A673 (cell line): ENCODE results near the gene CNTN2. TPM values are rescaled to one million over a fixed set of nuclear protein-coding genes. Genes with fewer than 3 reads are reported as not detected.

Experiments used
- BruUV-seq: library from RNA; stranded (reverse); fragments of 400-500 nt; replicated peaks from 2 replicates; lab custom pipeline; 2021; lab: Mats Ljungman, UMichigan
- CTCF ChIA-PET: fragments of 300-600 bp; sonication (Branson Sonifier 250); formaldehyde crosslinking; loops from one replicate; lab custom pipeline; 2022; ENCODE audit warnings: antibody characterized with exemption; lab: Charles Lee
- POLR2A ChIA-PET: fragments of 300-600 bp; sonication (Branson Sonifier 250); formaldehyde crosslinking; loops from one replicate; lab custom pipeline; 2022; ENCODE audit warnings: antibody characterized with exemption; ENCODE audit not compliant: low non-redundant PET; lab: Charles Lee
- DNase-seq: peaks from one replicate; pipeline ENCODE4 v3.0.0-alpha.2; 2015; ENCODE audit warnings: low spot score
- H3K27ac ChIP-seq: fragments of 200-600 bp; sonication (generic); 2 replicates; pipeline ENCODE4 v1.5.1; 2016; ENCODE audit warnings: mixed run types, low read depth, mild to moderate bottlenecking, mixed read lengths, antibody characterized with exemption, low read length; ENCODE audit not compliant: poor library complexity, severe bottlenecking
- H3K27me3 ChIP-seq: fragments of 200-600 bp; sonication (generic); replicated peaks from 2 replicates; pipeline ENCODE4 v1.6.1; 2017; ENCODE audit warnings: mixed run types, low read depth, mild to moderate bottlenecking, mixed read lengths, antibody characterized with exemption, low read length; ENCODE audit not compliant: insufficient read depth, poor library complexity
- H3K36me3 ChIP-seq: fragments of 200-600 bp; sonication (generic); 2 replicates; pipeline ENCODE4 v1.6.1; 2016; ENCODE audit warnings: mixed run types, mild to moderate bottlenecking, mixed read lengths, antibody characterized with exemption, low read length; ENCODE audit not compliant: insufficient read depth, poor library complexity, severe bottlenecking
- H3K4me1 ChIP-seq: fragments of 200-600 bp; sonication (generic); 2 replicates; pipeline ENCODE4 v1.6.1; 2017; ENCODE audit warnings: mixed run types, mild to moderate bottlenecking, mixed read lengths, antibody characterized with exemption, low read length; ENCODE audit not compliant: insufficient read depth, poor library complexity, severe bottlenecking
- H3K4me3 ChIP-seq: fragments of 200-600 bp; sonication (generic); 2 replicates; pipeline ENCODE4 v1.5.1; 2016; ENCODE audit warnings: low read depth, mixed run types, mild to moderate bottlenecking, mixed read lengths, low read length; ENCODE audit not compliant: poor library complexity, severe bottlenecking
- H3K9me3 ChIP-seq: fragments of 200-600 bp; sonication (generic); 2 replicates; pipeline ENCODE4 v1.6.1; 2016; ENCODE audit warnings: mixed run types, low read depth, mild to moderate bottlenecking, mixed read lengths, antibody characterized with exemption, low read length; ENCODE audit not compliant: poor library complexity, severe bottlenecking
- CTCF ChIP-seq: fragments of 300-800, 200-600 bp; sonication (generic); conservative IDR thresholded peaks from 2 replicates; pipeline ENCODE4 v1.5.1; 2017; ENCODE audit warnings: low read depth, mild to moderate bottlenecking, antibody characterized with exemption, low read length, moderate library complexity, mixed read lengths
- EZH2 ChIP-seq: fragments of 200-600 bp; sonication (generic); IDR thresholded peaks from 2 replicates; pipeline ENCODE4 v1.6.1; 2017; ENCODE audit warnings: borderline replicate concordance, low read depth, mild to moderate bottlenecking, mixed read lengths, antibody characterized with exemption, low read length; ENCODE audit not compliant: poor library complexity, severe bottlenecking
- intact Hi-C: fragments of 100-400 bp; cut with micrococcal nuclease; formaldehyde crosslinking; loops from one replicate; pipeline ENCODE4 v1.10.0; 2022; ENCODE audit not compliant: unreplicated experiment
- total RNA-seq: library from RNA; stranded (reverse); gene quantifications from 2 replicates; pipeline ENCODE4 v1.2.3, GENCODE V29; 2021

The CNTN2 gene
- total RNA-seq, 1 experiment from 2014 or later = not detected

- BruUV-seq = no TSS peak
- Histone ChIP-seq H3K36me3 (no peaks in the 10 kb centered on the region), H3K27me3 (no peaks in the 10 kb centered on the region), H3K9me3 (no peaks in the 10 kb centered on the region), H3K4me3 (no peak overlapping the region), H3K4me1 (peaks cover 4% of the 10 kb centered on the region), H3K27ac (no peak overlapping the region)
- TF ChIP-seq CTCF (no peak), EZH2 (no peak)
- POLR2A ChIA-PET = no interaction called here
- DNase-seq = no peak
- intact Hi-C loops = no loop called here
- CTCF ChIA-PET = no interaction called here
Measured at GRCh38 chr1:205073511-205073910, 30.5 kb downstream of the CNTN2 start.

GRCh38 chr1:205074084-205074483 is 31.1 kb downstream of the CNTN2 start:
- Histone ChIP-seq H3K27me3 (no peaks in the 10 kb centered on the region), H3K9me3 (no peaks in the 10 kb centered on the region), H3K27ac (no peak overlapping the region), H3K4me1 (no peaks in the 10 kb centered on the region), H3K36me3 (no peaks in the 10 kb centered on the region), H3K4me3 (no peak overlapping the region)
- ChIA-PET POLR2A (no interaction called here), CTCF (no interaction called here)
- no peak for DNase-seq
- TF ChIP-seq EZH2 (no peak), CTCF (no peak)
- no TSS peak for BruUV-seq
- intact Hi-C loops = no loop called here

- no TSS peak for BruUV-seq
- intact Hi-C loops = no loop called here
Measured at GRCh38 chr1:205074513-205074912, 31.5 kb downstream of the CNTN2 start.

More at GRCh38 chr1:205074513-205074912, 31.5 kb downstream of the CNTN2 start:
- no peak for TF ChIP-seq CTCF
- no peak for TF ChIP-seq EZH2
- no peaks in the 10 kb centered on the region for H3K4me1 ChIP-seq
- H3K9me3 ChIP-seq = no peaks in the 10 kb centered on the region
- no peak overlapping the region for H3K4me3 ChIP-seq
- no peaks in the 10 kb centered on the region for H3K36me3 ChIP-seq
- no peaks in the 10 kb centered on the region for H3K27me3 ChIP-seq
- DNase-seq = no peak
- ChIA-PET CTCF (interaction anchor here (1.5 kb wide), 1 partner anchor 13 kb away, joined by 5 read pairs; no protein-coding TSS in a partner anchor), POLR2A (no interaction called here)
- no peak overlapping the region for H3K27ac ChIP-seq
